Thyroid gland (tissue), 4 donors: ENCODE data around the gene SLCO3A1.

Source experiments
- CTCF ChIP-seq, 6 experiments: fragments of 200-600 bp in 3 of 6; fragments of 450-650 bp in 3 of 6; sonication (generic) in 3 of 6; IDR thresholded peaks; one replicate each; pipeline ENCODE4 v1.5.1; 2016 to 2019; ENCODE audit warnings: antibody characterized with exemption in 6 of 6, mild to moderate bottlenecking in 2 of 6, inconsistent platforms in 1 of 6, moderate library complexity in 1 of 6
- POLR2A ChIP-seq, 2 donors: fragments of 450-650 bp; IDR thresholded peaks; one replicate each; pipeline ENCODE4 v1.6.1; 2017; ENCODE audit warnings: antibody characterized with exemption in 2 of 2, mild to moderate bottlenecking in 2 of 2, moderate library complexity in 1 of 2

GRCh38 chr15:92069308-92070250 lies 216.1 kb downstream of the SLCO3A1 start:
- no peak for TF ChIP-seq CTCF (IDR thresholded peaks at IDR 0.05)
- no peak for TF ChIP-seq POLR2A (IDR thresholded peaks at IDR 0.05)
